MM.1S (cell line): ENCODE results near the gene POGLUT2.

Experiments
- DNase-seq: peaks from one replicate; pipeline ENCODE4 v3.0.0-alpha.2; 2015
- H2AFZ ChIP-seq: fragments of 300-600 bp; sonication (generic); 2 replicates; pipeline ENCODE4 v1.6.0; 2016; ENCODE audit warnings: antibody characterized with exemption, low read length
- H3F3A ChIP-seq: fragments of 300-600 bp; sonication (generic); 2 replicates; pipeline ENCODE4 v1.6.1; 2016; ENCODE audit warnings: mild to moderate bottlenecking, antibody characterized with exemption, low read length, moderate library complexity, mixed read lengths; ENCODE audit not compliant: insufficient read depth
- H3K27ac ChIP-seq: fragments of 300-600 bp; sonication (generic); 2 replicates; pipeline ENCODE4 v1.5.1; 2016; ENCODE audit warnings: mild to moderate bottlenecking, low read length
- H3K27me3 ChIP-seq: fragments of 300-600 bp; sonication (generic); replicated peaks from 2 replicates; pipeline ENCODE4 v1.6.0; 2016; ENCODE audit warnings: low read length; ENCODE audit not compliant: insufficient read depth
- H3K36me3 ChIP-seq: fragments of 300-600 bp; sonication (generic); replicated peaks from 2 replicates; pipeline ENCODE4 v1.6.1; 2016; ENCODE audit warnings: mild to moderate bottlenecking, low read length, mixed read lengths; ENCODE audit not compliant: insufficient read depth
- H3K4me1 ChIP-seq: fragments of 300-600 bp; sonication (generic); 2 replicates; pipeline ENCODE4 v1.6.1; 2016; ENCODE audit warnings: low read length, mixed read lengths
- H3K4me2 ChIP-seq: fragments of 300-600 bp; sonication (generic); 2 replicates; pipeline ENCODE4 v1.6.0; 2016; ENCODE audit warnings: low read depth, low read length
- H3K4me3 ChIP-seq: fragments of 300-600 bp; sonication (generic); 2 replicates; pipeline ENCODE4 v1.5.1; 2016; ENCODE audit warnings: low read length, mixed read lengths
- H3K79me2 ChIP-seq: fragments of 300-600 bp; sonication (generic); 2 replicates; pipeline ENCODE4 v1.6.1; 2016; ENCODE audit warnings: mixed run types, low read length, mixed read lengths
- H3K9ac ChIP-seq: fragments of 300-600 bp; sonication (generic); 2 replicates; pipeline ENCODE4 v1.6.1; 2016; ENCODE audit warnings: low read length, mixed read lengths
- H3K9me2 ChIP-seq: fragments of 300-600 bp; sonication (generic); replicated peaks from 2 replicates; pipeline ENCODE4 v1.6.1; 2016; ENCODE audit warnings: mild to moderate bottlenecking, low read length, mixed read lengths; ENCODE audit not compliant: insufficient read depth
- H3K9me3 ChIP-seq: fragments of 300-600 bp; sonication (generic); replicated peaks from 2 replicates; pipeline ENCODE4 v1.6.1; 2016; ENCODE audit warnings: mild to moderate bottlenecking, low read length, mixed read lengths; ENCODE audit not compliant: insufficient read depth
- H4K20me1 ChIP-seq: fragments of 300-600 bp; sonication (generic); 2 replicates; pipeline ENCODE4 v1.6.1; 2016; ENCODE audit warnings: mild to moderate bottlenecking, low read length, moderate library complexity, mixed read lengths; ENCODE audit not compliant: insufficient read depth
- CTCF ChIP-seq: fragments of 300-600 bp; sonication (generic); IDR thresholded peaks from 2 replicates; pipeline ENCODE4 v1.5.1; 2016; ENCODE audit warnings: antibody characterized with exemption, low read length, mixed read lengths
- EZH2 ChIP-seq: fragments of 300-600 bp; sonication (generic); optimal IDR thresholded peaks from 2 replicates; pipeline ENCODE3; 2017; ENCODE audit warnings: low read depth, mild to moderate bottlenecking, antibody characterized with exemption, low read length, mixed read lengths
- EZH2phosphoT487 ChIP-seq: fragments of 300-600 bp; sonication (generic); IDR thresholded peaks from 2 replicates; pipeline ENCODE4 v1.6.1; 2018; ENCODE audit warnings: antibody characterized with exemption, low read length

Gene POGLUT2

DNA sequence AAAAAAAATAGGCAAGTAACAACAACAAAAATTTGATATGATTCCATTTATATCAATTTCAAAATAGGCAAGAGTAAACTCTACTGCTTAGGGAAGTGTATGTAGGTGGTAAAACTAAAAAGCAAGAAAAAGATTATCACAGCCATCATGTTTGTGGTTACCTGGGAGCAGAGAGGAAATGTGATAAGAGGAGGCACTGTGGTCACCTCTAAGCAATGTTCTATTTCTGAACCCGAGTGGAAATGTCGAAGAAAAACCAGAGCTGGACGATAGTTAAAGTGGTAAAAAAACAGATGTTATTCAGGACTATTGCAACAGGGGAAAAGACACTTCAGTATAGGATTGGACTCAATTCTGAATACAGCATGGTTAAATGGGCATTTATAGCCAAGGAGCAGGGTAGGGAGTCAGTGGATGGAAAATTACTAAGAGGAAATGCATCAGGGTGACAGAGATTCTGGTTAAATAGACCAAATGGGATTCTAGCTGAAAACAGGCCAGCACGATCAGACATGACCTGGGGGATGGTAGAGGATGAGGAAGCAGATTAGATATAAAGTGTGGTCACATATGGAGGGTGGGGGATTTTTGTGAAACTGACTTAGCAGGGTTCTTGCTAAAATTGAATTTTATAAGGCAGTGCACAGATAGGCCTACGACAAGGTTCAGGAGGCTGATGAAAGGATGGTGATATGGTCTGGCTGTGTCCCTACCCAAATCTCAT lies 19.2 kb downstream of the POGLUT2 start:
- peak overlapping the region; percentile 73 for H3K4me2 ChIP-seq
- H3K9me2 ChIP-seq = no peaks in the 10 kb centered on the region
- peak overlapping the region; percentile 6; the same call in 1 of the 2 replicates for H3K4me3 ChIP-seq
- peaks cover 25% of the 10 kb centered on the region for H3K4me1 ChIP-seq
- H3F3A ChIP-seq = peaks cover 13% of the 10 kb centered on the region
- peak; percentile 67 for DNase-seq
- H3K9me3 ChIP-seq = no peaks in the 10 kb centered on the region
- H3K36me3 ChIP-seq = no peaks in the 10 kb centered on the region
- peak overlapping the region; percentile 91 for H3K27ac ChIP-seq
- no peaks in the 10 kb centered on the region for H3K79me2 ChIP-seq
- TF ChIP-seq CTCF (no peak), EZH2 (no peak), EZH2phosphoT487 (no peak)
- H3K27me3 ChIP-seq = no peaks in the 10 kb centered on the region
- no peaks in the 10 kb centered on the region for H4K20me1 ChIP-seq
- peak overlapping the region; percentile 57 for H2AFZ ChIP-seq
- H3K9ac ChIP-seq = peak overlapping the region; percentile 53; the same call in 1 of the 2 replicates

DNA sequence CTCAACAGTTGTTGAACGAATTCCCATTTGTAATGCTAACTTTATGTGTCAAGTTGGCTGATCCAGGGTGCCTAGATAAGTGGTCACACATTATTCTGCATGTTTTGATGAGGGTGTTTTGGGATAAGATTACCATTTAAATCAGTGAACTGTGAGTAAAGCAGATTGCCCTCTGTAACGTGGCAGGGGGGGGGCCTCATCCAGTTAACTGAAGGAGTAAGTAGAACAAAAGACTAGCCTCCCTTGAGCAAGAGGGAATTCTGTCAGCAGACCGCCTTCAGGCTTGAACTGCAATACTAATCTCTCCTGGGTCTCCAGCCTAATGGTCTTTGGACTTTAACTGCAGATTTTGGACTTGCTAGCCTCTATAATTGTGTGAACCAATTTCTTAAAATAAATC lies 21.0 kb downstream of the POGLUT2 start:
- no peak overlapping the region for H3K27ac ChIP-seq
- H3K9ac ChIP-seq = no peak overlapping the region
- peaks cover 25% of the 10 kb centered on the region for H3K4me1 ChIP-seq
- H4K20me1 ChIP-seq = no peaks in the 10 kb centered on the region
- no peak overlapping the region for H3K4me3 ChIP-seq
- H3K9me2 ChIP-seq = no peaks in the 10 kb centered on the region
- no peak for TF ChIP-seq EZH2
- no peak for TF ChIP-seq CTCF
- no peak for TF ChIP-seq EZH2phosphoT487
- no peak overlapping the region for H3K4me2 ChIP-seq
- no peaks in the 10 kb centered on the region for H3K27me3 ChIP-seq
- H3K79me2 ChIP-seq = peaks cover 6% of the 10 kb centered on the region
- peaks cover 16% of the 10 kb centered on the region for H3F3A ChIP-seq
- no peak overlapping the region for H2AFZ ChIP-seq
- DNase-seq = no peak
- H3K9me3 ChIP-seq = no peaks in the 10 kb centered on the region
- H3K36me3 ChIP-seq = no peaks in the 10 kb centered on the region

- Histone ChIP-seq H3K27ac (no peak overlapping the region), H3K9me3 (no peaks in the 10 kb centered on the region), H4K20me1 (no peaks in the 10 kb centered on the region), H3K4me3 (no peak overlapping the region), H3F3A (peaks cover 16% of the 10 kb centered on the region), H3K36me3 (no peaks in the 10 kb centered on the region), H3K79me2 (peaks cover 21% of the 10 kb centered on the region), H3K4me1 (peaks cover 35% of the 10 kb centered on the region), H2AFZ (no peak overlapping the region), H3K4me2 (no peak overlapping the region), H3K9me2 (no peaks in the 10 kb centered on the region), H3K27me3 (no peaks in the 10 kb centered on the region), H3K9ac (no peak overlapping the region)
- no peak for DNase-seq
- no peak for TF ChIP-seq EZH2
- TF ChIP-seq CTCF = no peak
- TF ChIP-seq EZH2phosphoT487 = no peak
Measured at GRCh38 chr13:102776271-102776670, 22.5 kb downstream of the POGLUT2 start.
